ENCODE results near the gene MLLT6. TPM values are rescaled to one million over a fixed set of nuclear protein-coding genes. Genes with fewer than 3 reads are reported as not detected.

MLLT6 gene
- total and polyA plus RNA-seq, 10 of the 15 experiments (the other 5 are each of a cell fraction or from before 2014, with no cell fraction given), result 4.8 to 105 (median 36.3) TPM

DNA sequence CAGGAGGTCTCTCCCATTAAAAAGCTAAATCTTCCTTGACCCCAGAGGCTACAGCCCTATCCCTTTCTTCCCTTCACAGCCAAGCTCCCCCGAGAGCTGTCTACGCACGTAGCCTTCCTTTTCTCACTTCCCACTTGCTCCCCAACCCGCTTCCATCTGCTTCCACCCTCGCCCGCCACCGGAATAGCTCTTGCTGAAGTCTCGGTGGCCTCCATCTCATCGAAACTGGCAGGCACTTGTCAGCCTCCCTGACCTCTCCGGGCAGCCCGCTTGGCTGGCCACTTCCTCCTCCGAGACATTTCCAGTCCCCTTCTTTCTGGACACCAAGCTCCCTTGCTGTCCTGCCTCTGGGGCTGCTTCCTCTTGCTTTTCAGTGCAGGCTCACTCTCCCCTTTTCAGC, 19.6 kb upstream of the MLLT6 start:
- Histone ChIP-seq H3K27me3 (replicated peaks in 1 of 2; ENCODE audit: control insufficient read depth in 2 of 2, insufficient read depth in 2 of 2, low read length in 1 of 2) (no peaks in the 10 kb centered on the region), H3K4me2 (ENCODE audit: control insufficient read depth, insufficient read depth) (no peak overlapping the region), H2AFZ (ENCODE audit: control insufficient read depth, low read depth, low read length) (no peak overlapping the region), H4K20me1 (ENCODE audit: control insufficient read depth, insufficient read depth) (no peaks in the 10 kb centered on the region), H3K9me3 (replicated peaks; ENCODE audit: control insufficient read depth, insufficient read depth, low read length) (no peaks in the 10 kb centered on the region), H3K27ac (ENCODE audit: control insufficient read depth, insufficient read depth) (no peak overlapping the region), H3K79me2 (ENCODE audit: control insufficient read depth, insufficient read depth, low read length) (no peaks in the 10 kb centered on the region), H3K4me3 (no peak overlapping the region), H3K4me1 (ENCODE audit: control insufficient read depth, insufficient read depth, low read length) (no peaks in the 10 kb centered on the region), H3K9ac (ENCODE audit: control insufficient read depth, insufficient read depth, low read length) (no peak overlapping the region), H3K36me3 (ENCODE audit: control insufficient read depth in 2 of 2, insufficient read depth in 2 of 2, low read length in 1 of 2) (no peaks in the 10 kb centered on the region)
- TF ChIP-seq FOS (IDR thresholded peaks at IDR 0.05; ENCODE audit: borderline replicate concordance, extremely low read depth, insufficient read length) (no peak), MYC (IDR thresholded peaks at IDR 0.05; ENCODE audit: insufficient read depth, insufficient read length, insufficient replicate concordance, low read length, severe bottlenecking) (no peak), SMAD5 (IDR thresholded peaks at IDR 0.05; ENCODE audit: low read depth) (no peak), SIN3A (IDR thresholded peaks at IDR 0.05; ENCODE audit: low read depth, low read length) (no peak), PRDM15 (CRISPR knock-in tag; IDR thresholded peaks at IDR 0.05) (no peak), ZNF207 (IDR thresholded peaks at IDR 0.05; ENCODE audit: borderline replicate concordance) (no peak), MEF2A (IDR thresholded peaks at IDR 0.05; ENCODE audit: insufficient read depth, low read depth, low read length) (no peak), CHD1 (IDR thresholded peaks at IDR 0.05; ENCODE audit: low read depth, low read length) (no peak), NR2F1 (conservative IDR thresholded peaks at IDR 0.05) (no peak), WRNIP1 (IDR thresholded peaks at IDR 0.05; ENCODE audit: borderline replicate concordance, low read depth, low read length) (no peak)
- TF ChIP-seq, protein P1, sequence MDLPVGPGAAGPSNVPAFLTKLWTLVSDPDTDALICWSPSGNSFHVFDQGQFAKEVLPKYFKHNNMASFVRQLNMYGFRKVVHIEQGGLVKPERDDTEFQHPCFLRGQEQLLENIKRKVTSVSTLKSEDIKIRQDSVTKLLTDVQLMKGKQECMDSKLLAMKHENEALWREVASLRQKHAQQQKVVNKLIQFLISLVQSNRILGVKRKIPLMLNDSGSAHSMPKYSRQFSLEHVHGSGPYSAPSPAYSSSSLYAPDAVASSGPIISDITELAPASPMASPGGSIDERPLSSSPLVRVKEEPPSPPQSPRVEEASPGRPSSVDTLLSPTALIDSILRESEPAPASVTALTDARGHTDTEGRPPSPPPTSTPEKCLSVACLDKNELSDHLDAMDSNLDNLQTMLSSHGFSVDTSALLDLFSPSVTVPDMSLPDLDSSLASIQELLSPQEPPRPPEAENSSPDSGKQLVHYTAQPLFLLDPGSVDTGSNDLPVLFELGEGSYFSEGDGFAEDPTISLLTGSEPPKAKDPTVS (IDR thresholded peaks at IDR 0.05; ENCODE audit: low read depth, low read length), result no peak
- TF ChIP-seq, protein P2, sequence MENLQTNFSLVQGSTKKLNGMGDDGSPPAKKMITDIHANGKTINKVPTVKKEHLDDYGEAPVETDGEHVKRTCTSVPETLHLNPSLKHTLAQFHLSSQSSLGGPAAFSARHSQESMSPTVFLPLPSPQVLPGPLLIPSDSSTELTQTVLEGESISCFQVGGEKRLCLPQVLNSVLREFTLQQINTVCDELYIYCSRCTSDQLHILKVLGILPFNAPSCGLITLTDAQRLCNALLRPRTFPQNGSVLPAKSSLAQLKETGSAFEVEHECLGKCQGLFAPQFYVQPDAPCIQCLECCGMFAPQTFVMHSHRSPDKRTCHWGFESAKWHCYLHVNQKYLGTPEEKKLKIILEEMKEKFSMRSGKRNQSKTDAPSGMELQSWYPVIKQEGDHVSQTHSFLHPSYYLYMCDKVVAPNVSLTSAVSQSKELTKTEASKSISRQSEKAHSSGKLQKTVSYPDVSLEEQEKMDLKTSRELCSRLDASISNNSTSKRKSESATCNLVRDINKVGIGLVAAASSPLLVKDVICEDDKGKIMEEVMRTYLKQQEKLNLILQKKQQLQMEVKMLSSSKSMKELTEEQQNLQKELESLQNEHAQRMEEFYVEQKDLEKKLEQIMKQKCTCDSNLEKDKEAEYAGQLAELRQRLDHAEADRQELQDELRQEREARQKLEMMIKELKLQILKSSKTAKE (IDR thresholded peaks at IDR 0.05; ENCODE audit: low read depth, poor library complexity, severe bottlenecking), result no peak
- TF ChIP-seq, protein P3, sequence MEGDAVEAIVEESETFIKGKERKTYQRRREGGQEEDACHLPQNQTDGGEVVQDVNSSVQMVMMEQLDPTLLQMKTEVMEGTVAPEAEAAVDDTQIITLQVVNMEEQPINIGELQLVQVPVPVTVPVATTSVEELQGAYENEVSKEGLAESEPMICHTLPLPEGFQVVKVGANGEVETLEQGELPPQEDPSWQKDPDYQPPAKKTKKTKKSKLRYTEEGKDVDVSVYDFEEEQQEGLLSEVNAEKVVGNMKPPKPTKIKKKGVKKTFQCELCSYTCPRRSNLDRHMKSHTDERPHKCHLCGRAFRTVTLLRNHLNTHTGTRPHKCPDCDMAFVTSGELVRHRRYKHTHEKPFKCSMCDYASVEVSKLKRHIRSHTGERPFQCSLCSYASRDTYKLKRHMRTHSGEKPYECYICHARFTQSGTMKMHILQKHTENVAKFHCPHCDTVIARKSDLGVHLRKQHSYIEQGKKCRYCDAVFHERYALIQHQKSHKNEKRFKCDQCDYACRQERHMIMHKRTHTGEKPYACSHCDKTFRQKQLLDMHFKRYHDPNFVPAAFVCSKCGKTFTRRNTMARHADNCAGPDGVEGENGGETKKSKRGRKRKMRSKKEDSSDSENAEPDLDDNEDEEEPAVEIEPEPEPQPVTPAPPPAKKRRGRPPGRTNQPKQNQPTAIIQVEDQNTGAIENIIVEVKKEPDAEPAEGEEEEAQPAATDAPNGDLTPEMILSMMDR (IDR thresholded peaks at IDR 0.05 in 2 of 3, conservative IDR thresholded peaks at IDR 0.05 in 1 of 3; ENCODE audit: control insufficient read depth in 2 of 3, extremely low read depth in 1 of 3, insufficient read depth in 1 of 3, low read depth in 3 of 3, low read length in 3 of 3), result no peak
- in situ Hi-C loops (cut with MboI) (no loop called here), intact Hi-C loops (cut with micrococcal nuclease; ENCODE audit: unreplicated experiment) (no loop called here)
- 66% methylated on average over 12 of the region's 12 CpGs for WGBS (ENCODE audit: insufficient coverage, insufficient replicate concordance, low lambda C conversion rate, missing lambda C conversion rate)
- ATAC-seq, result no peak
- RAD21 ChIA-PET (ENCODE audit: unreplicated experiment), result interaction anchor here (0.9 kb wide), 1 partner anchor 9 kb away, joined by 3 read pairs; no protein-coding TSS in a partner anchor
- SMC1A ChIA-PET (ENCODE audit: uncharacterized antibody, unreplicated experiment), result no interaction called here
- CTCF ChIA-PET, result interaction anchor here (0.6 to 2.0 kb wide), 6 partner anchors 10 to 168 kb away, joined by 3 to 7 read pairs (median 3); no protein-coding TSS in a partner anchor
- no peak for FAIRE-seq
- DNase-seq (ENCODE audit: low read depth, low spot score), result no peak
- POLR2A ChIA-PET, result no interaction called here
- no TSS peak for BruUV-seq (replicated peaks)
